IPS-NIHi7 (cell line): ENCODE results near the gene ZNF787.

Source experiments
- DNase-seq: peaks from one replicate; pipeline ENCODE4 v3.0.0; 2012; ENCODE audit warnings: mixed read lengths; ENCODE audit errors: extremely low spot score

Gene ZNF787

GRCh38 chr19:56088497-56089215, 32.4 kb downstream of the ZNF787 start:
- DNase-seq: no peak

DNA sequence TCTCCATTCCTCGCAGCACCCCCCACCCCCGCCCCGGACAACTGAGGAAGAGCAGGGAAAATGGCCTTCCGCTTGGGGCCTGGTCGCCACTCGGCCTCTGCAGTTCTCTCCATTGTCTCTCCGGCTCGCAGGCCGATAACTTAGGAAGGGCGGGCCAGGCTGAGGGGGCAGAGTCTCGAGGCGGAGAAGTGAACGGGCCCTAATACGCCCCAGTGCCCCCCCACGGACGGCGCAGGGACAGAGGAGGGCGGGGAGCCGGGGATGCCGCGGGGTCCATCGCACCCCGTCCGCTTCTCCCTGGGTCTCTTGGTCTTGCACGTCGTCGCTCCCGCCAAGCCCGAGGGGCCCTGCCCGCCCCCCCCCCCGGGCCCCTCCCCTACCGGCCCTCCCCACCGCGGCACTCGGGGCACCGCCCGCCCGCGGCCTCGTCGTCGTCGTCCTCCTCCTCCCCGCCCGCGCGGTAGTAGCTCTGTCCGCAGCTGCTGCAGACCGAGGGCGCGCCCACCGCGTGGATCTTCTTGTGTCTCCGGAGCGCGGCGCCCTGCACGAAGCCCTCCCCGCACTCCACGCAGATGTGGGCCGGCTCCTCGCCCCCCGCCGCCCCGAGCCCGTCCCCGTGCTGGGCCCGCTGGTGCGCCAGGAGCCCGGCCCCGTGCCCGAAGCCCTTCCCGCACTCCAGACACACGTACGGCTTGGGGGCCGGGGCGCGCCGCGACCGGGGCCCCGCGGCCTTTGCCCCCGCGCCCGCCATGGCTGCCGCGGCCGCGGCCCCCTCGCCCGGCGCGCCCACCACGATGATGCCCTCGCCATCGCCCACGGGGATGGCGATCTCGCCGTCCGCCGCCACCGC, 33.2 kb downstream of the ZNF787 start:
- no peak for DNase-seq

DNA sequence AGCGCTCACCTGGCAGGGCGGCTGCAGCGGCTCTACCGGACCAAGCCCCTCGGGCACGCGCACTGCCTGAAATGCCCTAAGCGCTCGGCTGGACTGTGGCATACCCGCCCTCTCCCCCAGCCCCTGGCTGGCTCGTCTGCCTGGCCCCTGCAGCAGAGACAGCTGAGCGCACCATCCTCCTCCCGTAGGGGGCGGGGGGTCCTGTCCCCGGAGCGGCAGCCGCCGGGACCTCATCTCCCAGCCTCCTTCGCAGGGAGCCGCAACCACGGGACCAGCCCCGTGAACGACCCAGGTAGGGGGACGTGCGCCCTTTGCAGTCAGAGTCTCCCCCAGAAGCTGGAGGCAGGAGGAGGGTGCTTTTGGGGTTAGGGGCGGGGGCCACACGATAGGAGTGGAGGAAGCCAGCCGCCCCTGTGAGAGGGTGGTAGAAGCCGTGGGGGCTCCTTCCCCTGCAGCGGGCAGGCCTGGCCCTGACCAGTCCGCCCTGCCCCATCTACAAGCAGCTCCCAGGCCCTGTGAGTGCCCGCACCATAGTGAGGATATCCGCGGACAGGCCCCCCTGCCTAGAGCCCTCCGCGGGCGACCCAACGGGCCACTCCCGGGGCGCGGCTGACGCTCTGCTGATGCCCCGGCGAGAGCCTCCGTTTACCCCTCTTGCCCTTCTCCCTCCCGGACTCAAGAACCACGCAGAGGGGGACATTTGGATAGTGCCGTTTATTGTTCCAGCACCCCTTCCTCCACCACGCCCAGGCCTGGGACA, 34.2 kb downstream of the ZNF787 start:
- no peak for DNase-seq

DNA sequence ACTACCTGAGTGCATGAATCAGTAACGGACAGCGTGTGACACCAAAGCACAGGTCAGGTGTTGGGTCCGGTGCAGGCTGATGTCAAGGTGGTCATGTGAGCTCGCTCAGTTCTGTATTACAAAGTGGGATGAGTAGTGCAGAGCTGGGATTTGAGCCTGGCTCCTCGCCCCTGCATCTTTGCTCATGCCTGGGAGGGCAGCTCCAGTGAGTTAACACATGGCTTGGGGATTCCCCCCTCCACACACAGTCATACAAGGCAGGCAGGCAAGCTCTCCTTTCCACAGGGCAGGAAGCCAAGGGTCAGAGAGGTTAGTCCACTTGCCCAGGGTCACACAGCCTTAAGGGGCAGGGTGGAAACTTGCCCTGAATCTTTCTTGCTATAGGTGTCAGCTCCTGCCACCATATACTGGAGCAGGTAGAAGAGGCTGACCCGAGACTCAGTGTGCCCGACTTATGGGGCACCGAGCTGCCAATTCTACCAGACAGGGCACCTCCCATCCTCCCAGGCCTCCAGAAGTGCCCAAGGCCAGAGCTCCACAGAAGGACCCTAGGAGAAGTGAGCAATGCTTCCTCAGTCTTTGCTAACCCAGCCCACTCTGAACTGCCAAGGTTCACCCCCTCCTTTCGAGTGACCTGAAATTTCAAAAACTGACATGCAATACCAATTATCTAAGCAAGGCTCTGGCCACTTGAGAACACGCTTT, 35.4 kb downstream of the ZNF787 start:
- DNase-seq: peak; percentile 10

- peak; percentile 21 for DNase-seq
Measured at GRCh38 chr19:56084835-56085536, 36.1 kb downstream of the ZNF787 start.

- no peak for DNase-seq
Measured at GRCh38 chr19:56083668-56084067, 37.4 kb downstream of the ZNF787 start.

DNA sequence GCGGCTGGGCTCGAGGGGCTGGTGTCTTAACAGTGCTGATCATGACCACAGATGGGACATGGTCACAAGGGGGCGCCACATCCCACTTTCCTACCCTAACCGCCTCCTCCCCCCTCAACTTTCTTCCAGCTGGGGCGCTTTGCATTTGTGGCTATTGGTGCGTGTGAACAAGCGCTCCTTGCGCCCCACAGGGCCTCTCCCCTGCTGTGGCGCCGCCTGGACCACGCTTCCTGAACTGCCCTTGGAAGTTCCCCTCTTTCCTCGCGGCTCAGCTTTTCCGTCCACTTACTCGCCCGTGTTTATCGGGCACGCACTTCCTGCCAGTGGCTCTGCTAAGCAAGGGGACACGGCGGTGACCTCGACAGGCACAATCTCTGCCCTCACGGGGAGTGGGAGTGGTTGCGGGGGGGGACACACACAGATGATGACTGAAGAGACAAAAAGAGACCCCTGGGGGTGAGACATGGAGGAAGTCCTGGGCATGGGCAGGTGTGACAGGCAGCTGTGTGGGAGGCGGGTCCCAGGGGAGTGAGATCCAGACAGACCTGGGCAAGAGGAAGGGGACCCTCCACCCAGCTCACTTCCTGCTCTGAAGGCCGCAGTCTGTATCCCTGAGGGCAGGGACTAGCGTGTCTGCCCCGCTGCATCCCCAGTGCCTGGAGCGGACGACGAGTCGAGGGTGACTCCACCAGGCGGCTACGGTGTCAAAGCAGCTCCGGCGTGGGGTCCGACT, 40.3 kb downstream of the ZNF787 start:
- peak; percentile 90 for DNase-seq

DNA sequence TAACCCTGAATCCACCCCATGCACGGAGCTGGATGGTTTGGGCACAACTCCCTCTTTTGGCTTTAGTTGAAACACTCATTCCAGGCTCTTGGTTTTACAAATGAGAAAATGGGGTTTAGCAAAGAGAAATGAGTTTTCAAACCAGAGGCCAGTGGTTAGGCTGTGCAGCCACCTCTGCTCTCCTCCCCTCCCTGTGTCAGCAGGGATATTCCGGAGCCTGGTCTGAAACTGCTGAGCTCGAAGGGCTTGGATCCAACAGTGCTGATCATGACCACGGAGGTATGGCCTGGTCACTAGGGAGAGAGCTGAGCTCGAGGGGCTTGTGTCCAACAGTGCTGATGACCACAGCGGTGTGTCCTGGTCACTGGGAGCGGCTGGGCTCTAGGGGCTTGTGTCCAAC, 41.5 kb downstream of the ZNF787 start:
- DNase-seq: no peak

DNA sequence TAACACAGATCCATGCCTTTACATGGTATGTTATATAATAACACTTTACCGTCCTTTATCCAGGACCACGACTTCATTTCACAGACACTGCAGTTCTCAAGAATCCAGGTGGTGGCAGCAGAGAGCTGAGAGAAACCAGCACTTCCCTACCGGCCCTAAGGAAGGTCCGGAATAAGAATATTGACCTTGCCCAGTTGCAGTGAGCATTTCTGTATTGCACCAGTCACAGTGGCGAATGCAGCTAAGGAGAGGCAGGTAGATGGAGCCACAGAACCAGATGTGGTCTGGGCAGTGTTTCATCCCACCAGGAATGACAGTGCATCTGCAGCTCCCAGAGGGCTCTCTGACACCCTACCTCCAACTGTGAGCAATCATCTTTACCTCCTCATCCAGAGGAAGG, 44.6 kb downstream of the ZNF787 start:
- DNase-seq: peak; percentile 63

GRCh38 chr19:56071151-56071550, 49.9 kb downstream of the ZNF787 start:
- peak; percentile 47 for DNase-seq

DNA sequence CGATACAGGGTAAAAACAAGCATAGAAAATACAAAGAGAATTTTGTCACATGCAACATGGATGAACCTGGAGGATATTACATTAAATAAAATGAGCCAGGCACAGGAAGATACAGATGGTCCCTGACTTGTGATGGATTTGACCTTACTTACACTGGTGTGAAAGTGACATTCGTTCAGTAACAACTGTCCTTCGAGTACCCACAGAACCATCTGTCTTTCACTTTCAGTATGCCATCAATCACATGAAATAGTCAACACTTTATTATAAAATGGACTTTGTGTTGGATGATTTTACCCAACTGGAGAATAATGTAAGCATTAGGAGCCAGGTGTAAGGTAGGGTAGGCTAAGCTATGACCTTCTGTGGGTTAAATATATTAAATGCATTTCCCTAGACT, 51.5 kb downstream of the ZNF787 start:
- no peak for DNase-seq

DNA sequence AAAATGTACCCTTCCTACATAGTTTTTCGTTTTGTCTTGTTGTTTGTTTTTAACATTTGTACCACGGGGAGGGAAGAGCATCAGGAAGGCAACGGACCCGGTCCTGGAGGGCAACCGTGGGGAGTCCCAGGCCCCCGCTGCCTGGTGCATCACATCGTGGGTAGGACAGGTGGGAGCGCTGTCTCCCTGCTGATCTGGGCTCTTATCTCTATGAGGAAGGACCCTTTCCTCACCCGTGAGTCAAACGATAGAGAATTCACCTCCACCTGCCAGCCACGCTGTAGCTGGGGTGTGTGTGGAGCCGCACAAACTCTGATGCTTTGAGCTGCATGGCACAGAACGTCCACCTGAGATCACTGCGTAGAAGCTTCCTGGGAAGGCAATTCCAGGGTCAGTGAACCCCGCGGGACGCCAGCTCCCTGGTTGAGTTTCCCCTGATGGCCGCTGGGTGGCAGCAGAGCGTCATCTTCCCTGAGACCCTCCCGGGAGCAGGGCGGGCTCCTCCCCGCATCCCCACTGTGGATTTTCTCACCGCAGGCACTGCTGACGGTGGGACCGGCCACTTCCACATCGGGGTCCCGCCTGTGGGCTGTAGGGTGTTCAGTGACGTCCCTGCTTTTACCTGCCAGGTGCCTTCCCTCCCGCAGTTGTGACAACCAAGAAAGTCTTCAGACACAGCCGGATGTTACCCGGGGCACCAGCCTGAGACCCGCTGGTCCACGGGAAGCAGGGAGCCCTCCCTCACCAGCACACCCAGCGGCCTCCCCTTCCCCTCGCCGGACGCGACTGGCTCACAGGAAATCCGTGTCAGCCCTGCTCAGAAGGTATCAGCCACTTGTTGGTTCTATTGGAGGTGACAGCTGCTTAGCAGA, 54.7 kb downstream of the ZNF787 start:
- DNase-seq: peak; percentile 96

DNA sequence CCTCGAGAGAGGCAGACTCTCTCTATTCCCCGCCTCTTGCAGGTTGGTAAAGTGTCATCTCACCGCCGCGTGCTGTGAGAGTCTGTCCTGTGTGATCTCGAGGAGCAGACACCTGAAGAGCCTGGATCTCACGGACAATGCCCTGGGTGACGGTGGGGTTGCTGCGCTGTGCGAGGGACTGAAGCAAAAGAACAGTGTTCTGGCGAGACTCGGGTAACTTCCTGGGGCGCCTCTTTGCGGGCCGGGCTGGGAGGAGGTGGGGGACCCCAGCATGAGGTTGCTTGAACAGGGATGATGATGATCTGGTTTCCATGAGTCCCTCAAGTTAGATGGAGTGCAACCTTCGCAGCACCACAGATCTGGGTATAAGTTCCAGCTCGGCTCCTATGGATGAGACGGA, 67.5 kb downstream of the ZNF787 start:
- DNase-seq: no peak
